ENCODE data around the gene MRPS7. TPM values are rescaled to one million over a fixed set of nuclear protein-coding genes. Genes with fewer than 3 reads are reported as not detected.

Gene MRPS7
- total RNA-seq, 1 donor from 2014 or later, result 67.6 TPM

DNA sequence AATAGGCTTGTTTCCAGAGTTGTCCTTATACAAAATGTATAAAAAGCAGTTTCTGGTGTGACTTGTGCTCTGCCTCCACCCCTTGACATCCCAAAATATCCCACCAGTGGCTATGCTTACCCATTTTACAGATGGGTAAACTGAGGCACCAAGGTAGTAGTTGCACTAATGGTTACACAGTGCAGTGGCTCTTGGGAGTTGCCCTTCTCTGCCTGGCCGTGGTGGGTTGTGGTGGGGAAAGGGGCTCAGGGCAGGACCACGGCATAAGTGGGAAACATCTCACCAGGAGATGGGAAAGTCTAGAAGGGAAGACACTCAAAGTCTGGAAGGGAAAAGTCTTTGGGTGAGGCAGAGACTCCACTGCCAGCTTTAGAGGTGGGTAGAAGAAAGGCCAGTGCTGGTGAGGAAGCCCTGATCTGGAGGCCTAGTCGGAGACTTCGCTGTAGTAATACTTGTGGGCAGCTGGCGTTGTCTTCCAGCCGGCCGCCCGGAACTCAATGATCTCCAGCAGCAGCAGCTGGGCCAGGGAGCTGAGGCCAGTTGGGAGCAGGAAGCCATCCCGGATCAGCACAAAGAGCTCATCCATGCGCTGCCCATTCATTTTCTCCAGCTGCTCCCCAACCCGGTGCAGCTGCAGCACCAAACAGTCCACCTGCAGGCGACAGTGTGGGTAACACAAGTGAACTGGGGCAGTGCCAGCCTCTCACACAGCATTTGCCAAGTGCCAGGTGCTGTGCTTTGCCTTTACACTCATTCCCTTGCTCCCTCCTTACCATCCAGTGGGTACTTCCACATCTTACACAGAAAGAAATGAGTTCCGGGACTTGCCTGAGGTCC lies 4.9 kb downstream of the MRPS7 start:
- intact Hi-C loops (cut with micrococcal nuclease), result loop anchor here (10.0 kb wide), 1 partner anchor 152 kb away; no protein-coding TSS in a partner anchor
- TF ChIP-seq, protein P1, sequence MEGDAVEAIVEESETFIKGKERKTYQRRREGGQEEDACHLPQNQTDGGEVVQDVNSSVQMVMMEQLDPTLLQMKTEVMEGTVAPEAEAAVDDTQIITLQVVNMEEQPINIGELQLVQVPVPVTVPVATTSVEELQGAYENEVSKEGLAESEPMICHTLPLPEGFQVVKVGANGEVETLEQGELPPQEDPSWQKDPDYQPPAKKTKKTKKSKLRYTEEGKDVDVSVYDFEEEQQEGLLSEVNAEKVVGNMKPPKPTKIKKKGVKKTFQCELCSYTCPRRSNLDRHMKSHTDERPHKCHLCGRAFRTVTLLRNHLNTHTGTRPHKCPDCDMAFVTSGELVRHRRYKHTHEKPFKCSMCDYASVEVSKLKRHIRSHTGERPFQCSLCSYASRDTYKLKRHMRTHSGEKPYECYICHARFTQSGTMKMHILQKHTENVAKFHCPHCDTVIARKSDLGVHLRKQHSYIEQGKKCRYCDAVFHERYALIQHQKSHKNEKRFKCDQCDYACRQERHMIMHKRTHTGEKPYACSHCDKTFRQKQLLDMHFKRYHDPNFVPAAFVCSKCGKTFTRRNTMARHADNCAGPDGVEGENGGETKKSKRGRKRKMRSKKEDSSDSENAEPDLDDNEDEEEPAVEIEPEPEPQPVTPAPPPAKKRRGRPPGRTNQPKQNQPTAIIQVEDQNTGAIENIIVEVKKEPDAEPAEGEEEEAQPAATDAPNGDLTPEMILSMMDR (IDR thresholded peaks at IDR 0.05), result no peak
- ChIA-PET CTCF (interaction anchor here (1.2 kb wide), 1 partner anchor 153 kb away, joined by 4 read pairs; no protein-coding TSS in a partner anchor), POLR2A (no interaction called here)
- H3K4me1 Mint-ChIP-seq, result peaks cover 27% of the 10 kb centered on the region
- H3K27ac Mint-ChIP-seq, result no peak overlapping the region
- DNase-seq (no peak), ATAC-seq (ENCODE audit: low read depth) (no peak)
- peaks cover 48% of the 10 kb centered on the region for H3K36me3 Mint-ChIP-seq (ENCODE audit: low read depth)
- H3K27me3 Mint-ChIP-seq, result no peaks in the 10 kb centered on the region
- no peak overlapping the region for H3K4me3 Mint-ChIP-seq
- H3K9me3 Mint-ChIP-seq, result no peaks in the 10 kb centered on the region

DNA sequence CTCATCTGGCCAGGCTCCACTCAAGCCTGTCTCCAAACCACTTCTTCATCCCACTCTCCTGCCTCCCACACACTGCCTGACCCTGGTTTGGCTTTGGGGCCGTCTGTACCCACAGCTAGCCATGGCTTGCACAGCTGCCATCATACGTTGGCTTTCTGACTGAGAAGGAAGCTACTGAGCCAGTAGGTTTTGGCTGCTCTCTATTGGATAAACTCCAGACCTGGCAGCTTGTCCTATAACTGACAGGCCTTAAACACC lies 5.4 kb downstream of the MRPS7 start:
- Mint-ChIP-seq H3K27me3 (no peaks in the 10 kb centered on the region), H3K36me3 (ENCODE audit: low read depth) (peaks cover 45% of the 10 kb centered on the region), H3K4me3 (no peak overlapping the region), H3K27ac (no peak overlapping the region), H3K4me1 (peaks cover 25% of the 10 kb centered on the region), H3K9me3 (no peaks in the 10 kb centered on the region)
- intact Hi-C loops (cut with micrococcal nuclease), result loop anchor here (10.0 kb wide), 1 partner anchor 152 kb away; no protein-coding TSS in a partner anchor
- ChIA-PET POLR2A (no interaction called here), CTCF (interaction anchor here (1.2 kb wide), 1 partner anchor 153 kb away, joined by 4 read pairs; no protein-coding TSS in a partner anchor)
- DNase-seq, result no peak
- ATAC-seq (ENCODE audit: low read depth), result no peak
- TF ChIP-seq, protein P1 (IDR thresholded peaks at IDR 0.05), result no peak

DNA sequence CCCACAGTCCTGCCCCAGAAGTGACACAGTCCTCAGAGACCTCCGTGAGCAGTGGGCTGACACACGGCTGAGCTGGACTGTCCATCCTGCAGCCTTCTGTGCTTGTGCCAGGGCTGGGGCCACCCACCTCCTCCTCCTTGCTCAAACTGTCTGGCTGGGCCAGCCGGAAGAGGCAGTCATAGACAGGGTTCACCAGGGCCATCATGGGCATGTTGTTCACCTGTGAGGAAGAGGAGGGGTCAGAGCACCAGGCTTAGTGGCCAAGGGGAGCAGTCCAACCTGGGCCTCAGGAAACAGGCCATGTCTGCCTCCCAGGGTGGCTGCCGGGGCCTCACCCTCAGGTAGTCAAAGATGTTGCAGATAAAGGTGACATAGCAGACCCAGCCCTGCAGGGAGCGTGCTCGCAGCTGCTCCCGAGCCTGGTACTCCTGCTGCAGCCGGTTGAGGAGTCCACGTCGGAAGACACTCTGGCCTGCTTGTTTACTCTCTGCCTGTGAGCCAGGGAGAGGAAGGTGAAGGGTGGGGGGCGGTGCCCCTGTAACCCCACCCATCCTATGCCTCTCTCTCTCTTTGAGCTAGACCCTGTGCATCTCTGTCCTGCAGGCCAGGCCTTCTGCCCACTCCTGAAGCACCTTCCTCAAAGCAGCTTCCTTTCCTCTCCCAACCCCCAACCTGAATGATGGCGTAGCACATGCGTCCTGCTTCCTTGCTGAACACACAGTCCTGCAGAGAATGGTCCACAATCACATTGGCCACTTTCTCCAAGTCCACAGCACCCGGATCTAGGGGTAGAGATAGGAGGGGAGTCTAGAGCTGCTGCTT lies 5.9 kb downstream of the MRPS7 start:
- intact Hi-C loops (cut with micrococcal nuclease), result loop anchor here (10.0 kb wide), 1 partner anchor 153 kb away; no protein-coding TSS in a partner anchor
- H3K4me3 Mint-ChIP-seq, result no peak overlapping the region

DNA sequence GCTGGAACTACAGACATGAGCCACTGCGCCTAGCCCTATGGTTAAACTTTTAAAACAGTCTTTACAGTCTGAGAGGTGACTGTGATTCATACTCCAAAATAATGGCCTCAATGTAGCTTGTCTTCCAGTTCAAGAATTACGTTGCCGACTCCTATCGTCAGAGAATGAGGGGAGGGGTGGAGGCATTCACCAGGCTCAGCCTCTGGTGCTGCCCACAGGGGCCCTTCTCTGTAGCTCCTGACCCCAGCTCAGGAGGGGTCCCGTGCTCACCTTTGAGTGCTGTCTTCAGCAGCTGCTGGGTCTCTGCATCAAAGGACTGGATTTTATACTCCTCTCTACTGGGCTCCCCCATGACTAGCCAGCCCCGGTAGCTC lies 8.2 kb downstream of the MRPS7 start:
- no peaks in the 10 kb centered on the region for H3K27me3 Mint-ChIP-seq
- H3K4me3 Mint-ChIP-seq, result peak overlapping the region; percentile 86
- peak overlapping the region; percentile 79 for H3K27ac Mint-ChIP-seq
- intact Hi-C loops (cut with micrococcal nuclease), result loop anchor here (1.0 to 10.0 kb wide), 6 partner anchors 9 to 319 kb away; partner anchors contain the start of genes CASKIN2, GGA3, MRPS7 and TSEN54
- H3K36me3 Mint-ChIP-seq (ENCODE audit: low read depth), result peaks cover 45% of the 10 kb centered on the region
- TF ChIP-seq, protein P1 (IDR thresholded peaks at IDR 0.05), result no peak
- ChIA-PET CTCF (interaction anchor here (0.6 to 3.3 kb wide), 9 partner anchors 20 to 483 kb away, joined by 3 to 38 read pairs (median 5); partner anchors contain the start of genes SLC25A19 and TSEN54), POLR2A (interaction anchor here (0.6 to 7.4 kb wide), 23 partner anchors 8 to 496 kb away, joined by 3 to 110 read pairs (median 11); partner anchors contain the start of genes GGA3, GRB2, MRPS7 and SLC25A19)
- no peak for ATAC-seq (ENCODE audit: low read depth)
- no peaks in the 10 kb centered on the region for H3K9me3 Mint-ChIP-seq
- peaks cover 20% of the 10 kb centered on the region for H3K4me1 Mint-ChIP-seq
- peak; percentile 24 for DNase-seq

More for the DNA sequence above, 5.9 kb downstream of the MRPS7 start:
- H3K27me3 Mint-ChIP-seq, result no peaks in the 10 kb centered on the region
- POLR2A ChIA-PET, result interaction anchor here (0.5 to 1.5 kb wide), 2 partner anchors 23 to 98 kb away, joined by 3 read pairs; no protein-coding TSS in a partner anchor
- H3K9me3 Mint-ChIP-seq, result no peaks in the 10 kb centered on the region
- TF ChIP-seq, protein P1 (IDR thresholded peaks at IDR 0.05), result no peak
- no peak overlapping the region for H3K27ac Mint-ChIP-seq
- DNase-seq, result no peak
- H3K4me1 Mint-ChIP-seq, result peaks cover 24% of the 10 kb centered on the region
- ATAC-seq (ENCODE audit: low read depth), result no peak
- CTCF ChIA-PET, result interaction anchor here (1.2 kb wide), 1 partner anchor 154 kb away, joined by 4 read pairs; no protein-coding TSS in a partner anchor
- peaks cover 42% of the 10 kb centered on the region for H3K36me3 Mint-ChIP-seq (ENCODE audit: low read depth)
